IMR-90 (cell line): ENCODE data around the gene TRDN.

Source experiments
- CEBPB ChIP-seq: IDR thresholded peaks from 2 replicates; pipeline ENCODE4 v1.6.1; 2012; ENCODE audit warnings: low read depth, low read length, improper control_type of control experiment
- TF ChIP-seq, protein P1 (sequence below): conservative IDR thresholded peaks from 2 replicates; pipeline ENCODE4 v1.5.1; 2012; ENCODE audit warnings: mild to moderate bottlenecking, low read depth, low read length, improper control_type of control experiment

DNA sequence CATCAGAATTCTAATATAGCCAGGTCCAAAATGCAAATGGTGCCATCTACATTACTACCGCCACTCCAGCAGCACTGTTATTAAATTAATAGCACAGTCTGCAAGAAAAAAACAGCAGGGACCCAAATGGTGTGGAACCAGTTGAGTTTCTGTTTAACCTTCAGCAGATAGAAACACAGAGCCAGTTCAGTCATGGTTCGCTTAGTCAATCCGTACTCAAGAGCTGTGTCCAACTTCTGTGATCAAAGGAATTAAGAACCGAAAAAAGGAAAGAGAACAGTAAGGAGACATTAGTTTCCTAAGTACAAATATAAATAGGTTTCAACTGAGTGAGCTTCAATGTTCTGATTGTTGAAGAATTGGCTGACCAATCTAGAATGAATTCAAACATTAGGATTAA, 107.7 kb downstream of the TRDN start:
- TF ChIP-seq CEBPB: no peak
- TF ChIP-seq, protein P1, sequence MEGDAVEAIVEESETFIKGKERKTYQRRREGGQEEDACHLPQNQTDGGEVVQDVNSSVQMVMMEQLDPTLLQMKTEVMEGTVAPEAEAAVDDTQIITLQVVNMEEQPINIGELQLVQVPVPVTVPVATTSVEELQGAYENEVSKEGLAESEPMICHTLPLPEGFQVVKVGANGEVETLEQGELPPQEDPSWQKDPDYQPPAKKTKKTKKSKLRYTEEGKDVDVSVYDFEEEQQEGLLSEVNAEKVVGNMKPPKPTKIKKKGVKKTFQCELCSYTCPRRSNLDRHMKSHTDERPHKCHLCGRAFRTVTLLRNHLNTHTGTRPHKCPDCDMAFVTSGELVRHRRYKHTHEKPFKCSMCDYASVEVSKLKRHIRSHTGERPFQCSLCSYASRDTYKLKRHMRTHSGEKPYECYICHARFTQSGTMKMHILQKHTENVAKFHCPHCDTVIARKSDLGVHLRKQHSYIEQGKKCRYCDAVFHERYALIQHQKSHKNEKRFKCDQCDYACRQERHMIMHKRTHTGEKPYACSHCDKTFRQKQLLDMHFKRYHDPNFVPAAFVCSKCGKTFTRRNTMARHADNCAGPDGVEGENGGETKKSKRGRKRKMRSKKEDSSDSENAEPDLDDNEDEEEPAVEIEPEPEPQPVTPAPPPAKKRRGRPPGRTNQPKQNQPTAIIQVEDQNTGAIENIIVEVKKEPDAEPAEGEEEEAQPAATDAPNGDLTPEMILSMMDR: no peak
